Measurements from ENCODE around the gene CFAP68. TPM values are rescaled to one million over a fixed set of nuclear protein-coding genes. Genes with fewer than 3 reads are reported as not detected.
A peak's percentile ranks its signal among the peaks of the same experiment; 100 is the strongest.

Gene CFAP68
- total and polyA plus RNA-seq, 8 donors, result 14.3 to 26.9 (median 20.4) TPM

- Histone ChIP-seq H3K36me3 (peaks cover 0 to 43% (median 0%) of the 10 kb centered on the region in 3 donors), H3K4me1 (peaks cover 0 to 4% (median 0%) of the 10 kb centered on the region in 3 donors), H3K9me3 (no peaks in the 10 kb centered on the region), H3K4me3 (no peak overlapping the region), H3K27me3 (no peaks in the 10 kb centered on the region), H3K27ac (no peak overlapping the region)
- intact Hi-C loops (cut with DNase I), result no loop called here
- TF ChIP-seq CTCF (IDR thresholded peaks at IDR 0.05), result no peak
- no peak for FAIRE-seq
- DNase-seq, result no peak
- no peak for ATAC-seq
Observed at GRCh38 chr11:111855506-111855905, 23.8 kb upstream of the CFAP68 start.

DNA sequence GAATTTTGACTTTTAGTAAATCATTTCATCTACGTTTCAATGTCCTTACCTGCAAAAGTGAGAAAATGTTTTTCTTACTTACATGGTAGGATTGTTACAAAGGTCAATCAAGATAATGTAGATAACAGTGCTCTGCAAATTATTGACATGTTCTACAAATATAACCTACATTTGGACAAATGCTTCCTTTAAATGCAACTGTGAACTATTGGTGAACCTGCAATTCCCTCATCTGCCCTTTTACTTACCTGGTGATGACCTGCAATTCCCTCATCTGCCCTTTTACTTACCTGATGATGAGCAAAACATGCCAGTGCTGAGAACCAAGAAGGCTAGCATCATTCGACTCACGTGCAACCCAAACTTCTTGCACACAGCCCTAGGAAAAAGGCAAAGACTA, 19.1 kb upstream of the CFAP68 start:
- peaks cover 0 to 7% (median 0%) of the 10 kb centered on the region in 3 donors for H3K4me1 ChIP-seq
- ATAC-seq (no peak), FAIRE-seq (no peak), DNase-seq (no peak)
- no peaks in the 10 kb centered on the region for H3K27me3 ChIP-seq
- 72 to 75% methylated on average over 3 of the region's 3 CpGs for WGBS, 2 donors
- TF ChIP-seq CTCF (IDR thresholded peaks at IDR 0.05), result no peak
- H3K36me3 ChIP-seq, result peaks cover 0 to 45% (median 0%) of the 10 kb centered on the region in 3 donors
- intact Hi-C loops (cut with DNase I), result no loop called here
- H3K27ac ChIP-seq, result no peak overlapping the region
- H3K9me3 ChIP-seq, result no peaks in the 10 kb centered on the region
- H3K4me3 ChIP-seq, result no peak overlapping the region

DNA sequence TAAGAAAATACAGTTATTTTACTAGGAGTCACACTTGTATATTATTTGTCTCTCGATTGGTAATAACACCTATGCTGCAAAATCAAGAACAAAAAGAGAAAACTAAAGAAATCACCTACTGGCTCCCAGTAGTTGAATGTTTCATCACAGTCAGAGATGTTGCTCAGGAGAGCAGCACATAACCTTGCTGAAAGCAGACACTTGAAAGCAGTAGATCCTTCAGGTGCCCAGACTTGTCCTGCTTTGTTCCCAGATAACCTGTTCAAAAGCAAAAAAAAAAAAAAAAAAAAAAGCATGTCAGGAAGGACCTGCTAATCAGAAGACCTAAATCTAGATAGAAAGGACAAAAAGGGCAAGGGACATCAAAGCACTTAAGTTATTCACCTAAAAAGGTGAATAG, 9.2 kb upstream of the CFAP68 start:
- no peak overlapping the region for H3K27ac ChIP-seq
- intact Hi-C loops (cut with DNase I), result loop anchor here in 1 of 3 donors (10.0 kb wide), 1 partner anchor 115 kb away; no protein-coding TSS in a partner anchor
- no peaks in the 10 kb centered on the region for H3K27me3 ChIP-seq
- H3K4me1 ChIP-seq, result peaks cover 0 to 13% (median 4%) of the 10 kb centered on the region in 3 donors
- TF ChIP-seq CTCF (IDR thresholded peaks at IDR 0.05), result no peak
- H3K36me3 ChIP-seq, result peaks cover 0 to 10% (median 0%) of the 10 kb centered on the region in 3 donors
- peak overlapping the region in 2 of 4 donors; percentile 99 for H3K4me3 ChIP-seq
- FAIRE-seq (no peak), ATAC-seq (no peak), DNase-seq (no peak)
- no peaks in the 10 kb centered on the region for H3K9me3 ChIP-seq
- 80 to 84% methylated on average over 1 of the region's 1 CpG for WGBS, 2 donors

- peaks cover 0 to 13% (median 4%) of the 10 kb centered on the region in 3 donors for H3K4me1 ChIP-seq
- H3K27me3 ChIP-seq, result no peaks in the 10 kb centered on the region
- intact Hi-C loops (cut with DNase I), result loop anchor here in 1 of 3 donors (10.0 kb wide), 1 partner anchor 114 kb away; no protein-coding TSS in a partner anchor
- H3K36me3 ChIP-seq, result peaks cover 0 to 6% (median 0%) of the 10 kb centered on the region in 3 donors
- ATAC-seq (peak in 3 of 4 donors; percentile 2 to 16 (median 3)), DNase-seq (no peak), FAIRE-seq (no peak)
- no peak for TF ChIP-seq CTCF (IDR thresholded peaks at IDR 0.05)
- H3K27ac ChIP-seq, result peak overlapping the region; percentile 71 to 93 (median 88)
- H3K9me3 ChIP-seq, result no peaks in the 10 kb centered on the region
- H3K4me3 ChIP-seq, result peak overlapping the region; percentile 68 to 99 (median 98)
Observed at GRCh38 chr11:111870522-111870885, 8.8 kb upstream of the CFAP68 start.

- whole genome bisulfite sequencing, 2 donors, result 0% methylated on average over 42 to 51 of the region's 51 CpGs
- peak within 1 kb of the TSS; percentile 71 to 93 (median 88) for H3K27ac ChIP-seq
- peaks cover 0 to 13% (median 4%) of the 10 kb centered on the region in 3 donors for H3K4me1 ChIP-seq
- peak in 1 of 4 donors; percentile 7 for TF ChIP-seq CTCF (IDR thresholded peaks at IDR 0.05)
- ATAC-seq, result peak; percentile 89 to 95 (median 93)
- DNase-seq, result peak; percentile 77 to 93 (median 86)
- no peaks in the 10 kb centered on the region for H3K27me3 ChIP-seq
- no peaks in the 10 kb centered on the region for H3K9me3 ChIP-seq
- FAIRE-seq, result no peak
- intact Hi-C loops (cut with DNase I), result loop anchor here in 1 of 3 donors (10.0 kb wide), 1 partner anchor 114 kb away; no protein-coding TSS in a partner anchor
- peaks cover 0 to 8% (median 0%) of the 10 kb centered on the region in 3 donors for H3K36me3 ChIP-seq
- peak within 1 kb of the TSS; percentile 68 to 99 (median 98) for H3K4me3 ChIP-seq
Observed at GRCh38 chr11:111870886-111871692, 8.3 kb upstream of the CFAP68 start, which contains the start of gene ALG9. ALG9 (minus strand) TSS chr11:111871581; CDS start chr11:111871482, 99 bp downstream.

All from pancreas (tissue), 10 donors.